DMS114 treated with DMSO at 0.1 percent for 48 hours (cell line): ENCODE data around the gene CDYL.

ENCODE experiments used
- DNase-seq: peaks from one replicate; lab custom pipeline; 2025; ENCODE audit not compliant: unreplicated experiment; lab: John Stamatoyannopoulos, UW

The CDYL gene

DNA sequence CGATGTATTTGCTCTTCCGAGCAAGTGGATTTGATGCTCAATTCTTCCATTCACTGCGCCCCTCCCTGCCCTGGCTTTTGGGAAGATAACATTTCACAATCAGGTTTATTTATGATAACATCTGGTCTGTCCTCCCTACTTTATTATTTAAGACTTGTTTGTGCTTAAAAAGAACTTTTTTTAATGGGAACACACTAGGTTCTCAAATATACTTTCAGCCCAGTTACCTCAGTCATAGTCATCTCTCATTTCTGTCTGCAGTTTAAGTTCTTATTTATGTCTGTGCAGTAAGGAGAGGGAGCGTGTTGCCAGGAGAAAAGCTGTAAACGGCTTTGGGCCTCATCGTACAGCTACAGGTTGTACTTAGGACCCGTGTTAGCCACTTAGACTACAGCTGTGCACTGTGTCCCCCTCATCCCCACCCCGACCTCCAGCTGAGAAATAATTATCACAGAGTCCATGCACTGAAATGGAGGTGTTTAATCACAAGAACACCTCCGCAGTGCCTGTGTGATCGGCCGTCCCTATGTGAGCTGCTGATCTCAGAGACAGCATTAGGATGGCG is 128.3 kb downstream of the CDYL start:
- DNase-seq, result no peak

GRCh38 chr6:4905826-4906225 is 129.6 kb downstream of the CDYL start:
- DNase-seq, result no peak

GRCh38 chr6:4906293-4907276 is 130.4 kb downstream of the CDYL start:
- DNase-seq, result no peak

- no peak for DNase-seq
These were observed 131.4 kb downstream of the CDYL start for GRCh38 chr6:4907602-4908001.

GRCh38 chr6:4908062-4908461 is 131.9 kb downstream of the CDYL start:
- no peak for DNase-seq

GRCh38 chr6:4909063-4909706 is 133.0 kb downstream of the CDYL start:
- no peak for DNase-seq

DNA sequence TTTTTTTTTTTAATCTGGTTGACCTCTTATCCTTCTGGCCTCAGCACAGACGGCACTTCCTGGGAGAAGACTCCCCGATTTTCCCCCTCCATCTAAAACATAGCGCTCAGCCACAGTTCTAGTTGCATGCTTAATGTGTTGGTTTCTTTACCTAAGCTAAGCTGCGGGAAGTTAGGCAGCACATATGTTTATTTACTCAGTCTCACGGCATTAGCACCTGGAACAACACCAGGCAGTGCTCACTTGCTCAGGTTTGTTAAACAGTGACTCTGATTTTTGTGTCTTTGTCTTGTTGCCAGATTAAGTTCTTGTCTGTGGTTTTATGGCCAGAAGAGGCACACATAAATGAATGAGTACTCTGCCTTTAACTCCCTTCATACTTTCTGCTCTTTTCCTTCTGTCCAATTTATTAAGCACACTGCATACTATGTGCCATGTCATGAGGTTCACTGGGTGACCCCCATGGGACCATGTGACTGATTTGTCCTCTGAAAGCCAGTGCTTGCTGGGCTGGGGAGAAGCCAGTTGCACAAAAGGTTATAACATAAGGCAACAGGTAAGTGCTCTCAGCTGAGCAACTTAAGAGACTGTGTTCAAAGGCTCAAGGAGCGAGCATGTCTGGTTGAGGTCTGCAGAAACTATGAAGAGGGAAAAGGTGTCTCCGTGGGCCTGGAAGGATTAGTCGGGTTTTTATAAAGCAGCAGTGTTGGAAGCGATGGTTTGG is 134.0 kb downstream of the CDYL start:
- DNase-seq, result no peak

DNA sequence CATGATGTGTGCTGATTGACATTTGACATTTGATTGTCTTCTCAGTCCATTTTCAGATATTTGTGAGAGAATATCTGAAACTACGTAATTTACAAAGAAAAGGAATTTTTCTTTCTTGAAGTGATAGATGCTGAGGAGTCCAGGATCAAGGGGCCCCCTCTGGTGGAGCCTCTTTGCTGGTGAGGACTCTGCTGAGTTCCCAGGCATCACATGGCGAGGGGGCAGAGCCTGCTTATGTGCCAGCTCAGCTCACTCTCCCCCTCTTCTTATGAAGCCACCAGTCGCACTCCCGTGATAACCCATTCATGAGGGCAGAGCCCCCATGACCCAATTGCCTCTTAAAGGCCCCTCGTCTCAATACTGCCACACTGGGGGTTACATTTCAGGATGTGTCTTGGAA is 136.4 kb downstream of the CDYL start:
- DNase-seq, result no peak

DNA sequence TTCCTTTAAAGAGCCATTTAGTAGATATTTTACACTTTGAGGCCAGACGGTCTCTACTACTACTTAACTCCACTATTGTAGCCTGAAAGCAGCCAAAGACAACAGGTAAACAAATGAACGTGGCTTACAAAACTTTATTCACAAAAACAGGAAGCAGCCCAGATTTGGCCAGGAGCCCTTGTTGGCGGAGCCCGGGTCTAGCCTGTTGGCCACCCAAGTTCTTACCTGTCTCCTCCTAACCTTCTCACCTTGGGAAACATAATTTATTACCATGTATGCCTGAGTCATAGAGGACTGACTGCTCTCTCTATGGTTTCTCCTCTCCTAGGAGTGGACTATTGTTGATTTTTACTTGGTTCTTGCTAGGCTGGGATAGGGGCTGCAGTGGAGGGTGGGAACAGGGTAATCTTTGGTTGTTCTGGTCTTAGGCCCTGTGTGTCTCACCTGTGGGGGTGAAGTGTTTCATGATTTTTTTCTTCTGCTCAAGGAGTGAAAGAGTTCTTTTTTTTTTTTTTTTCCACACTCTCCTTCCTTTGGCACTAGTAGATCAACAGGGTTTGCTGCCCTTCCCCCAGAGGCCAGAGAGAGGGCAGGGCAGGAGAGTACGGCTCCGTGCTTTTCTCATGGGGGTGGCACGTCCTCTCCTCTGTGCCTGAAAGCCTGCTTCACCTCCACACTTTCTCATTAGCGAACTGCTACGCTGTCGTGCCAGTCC is 137.7 kb downstream of the CDYL start:
- no peak for DNase-seq

DNA sequence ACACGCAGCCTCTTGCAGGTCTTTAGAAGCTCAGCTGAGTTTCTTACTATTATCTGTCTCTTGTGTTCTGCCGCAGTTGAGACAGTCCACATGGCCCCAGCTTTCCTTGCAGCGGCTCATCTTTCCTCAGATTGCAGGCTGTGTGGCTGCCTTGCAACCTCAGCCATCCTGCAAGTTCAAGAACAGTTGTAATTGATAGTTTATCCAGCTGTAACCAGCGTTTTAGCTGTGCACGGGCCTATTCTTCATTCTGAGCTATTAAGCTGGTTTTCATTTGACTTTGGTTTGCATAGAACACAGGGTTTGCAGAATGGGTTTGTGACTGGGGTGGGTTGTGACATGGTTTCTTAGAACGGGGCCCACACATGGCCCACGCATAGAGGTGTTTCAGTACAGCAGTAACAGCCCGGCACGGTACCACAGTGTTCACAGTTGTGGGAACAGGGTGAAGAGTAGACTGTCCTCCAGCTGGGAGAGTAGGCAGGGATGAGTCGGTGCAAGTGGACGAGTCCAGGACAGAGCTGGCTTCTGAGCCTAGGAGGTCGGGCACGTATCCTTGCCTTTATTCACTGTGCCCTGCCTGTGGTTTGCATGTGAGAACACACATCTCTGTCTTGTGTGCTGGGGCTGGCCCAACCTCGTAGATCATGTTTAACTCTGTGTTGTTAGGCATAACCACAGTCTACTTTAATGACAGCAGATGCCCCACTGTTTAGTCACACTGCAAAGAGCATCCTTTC is 138.4 kb downstream of the CDYL start:
- DNase-seq, result no peak

GRCh38 chr6:4916954-4917561 is 140.9 kb downstream of the CDYL start:
- no peak for DNase-seq

DNA sequence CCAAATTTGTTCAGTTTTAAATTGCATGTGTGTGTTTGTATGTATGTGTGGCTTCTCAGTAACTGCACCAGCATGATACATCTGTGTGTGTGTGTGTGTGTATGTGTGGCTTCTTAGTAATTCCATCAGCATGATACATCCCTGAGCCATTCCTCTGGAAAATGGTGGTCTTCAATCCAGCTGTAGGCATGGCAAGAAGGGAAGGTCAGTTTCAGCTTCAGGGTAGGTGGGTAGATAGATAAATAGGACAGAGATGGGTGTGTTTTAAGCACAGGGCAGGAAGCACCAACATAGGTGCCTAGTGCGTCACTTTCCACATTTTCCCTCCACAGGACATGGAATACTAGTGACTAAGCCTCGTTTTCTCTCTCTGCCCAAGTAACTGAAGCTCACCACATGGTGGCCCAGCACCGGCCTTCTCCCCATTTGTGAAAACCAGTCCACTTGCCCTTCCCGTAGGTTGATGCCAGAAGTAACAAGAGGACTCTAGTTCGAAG is 144.8 kb downstream of the CDYL start:
- DNase-seq, result no peak

GRCh38 chr6:4922488-4923037 is 146.4 kb downstream of the CDYL start:
- no peak for DNase-seq

GRCh38 chr6:4923081-4923480 is 146.9 kb downstream of the CDYL start:
- DNase-seq, result no peak

- no peak for DNase-seq
These were observed 148.6 kb downstream of the CDYL start for GRCh38 chr6:4924661-4925271.

DNA sequence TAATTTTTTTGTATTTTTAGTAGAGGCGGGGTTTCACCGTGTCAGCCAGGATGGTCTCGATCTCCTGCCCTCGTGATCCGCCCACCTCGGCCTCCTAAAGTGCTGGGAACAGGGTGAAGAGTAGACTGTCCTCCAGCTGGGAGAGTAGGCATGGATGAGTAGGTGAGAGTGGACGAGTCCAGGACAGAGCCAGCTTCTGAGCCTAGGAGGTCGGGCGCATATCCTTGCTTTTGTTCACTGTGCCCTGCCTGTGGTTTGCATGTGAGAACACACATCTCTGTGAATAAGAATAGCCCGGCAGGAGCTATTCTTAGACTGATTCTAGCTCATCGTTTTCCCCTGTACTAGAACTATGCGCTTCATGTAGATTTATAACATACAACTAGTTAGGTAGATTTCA is 149.4 kb downstream of the CDYL start:
- no peak for DNase-seq

DNA sequence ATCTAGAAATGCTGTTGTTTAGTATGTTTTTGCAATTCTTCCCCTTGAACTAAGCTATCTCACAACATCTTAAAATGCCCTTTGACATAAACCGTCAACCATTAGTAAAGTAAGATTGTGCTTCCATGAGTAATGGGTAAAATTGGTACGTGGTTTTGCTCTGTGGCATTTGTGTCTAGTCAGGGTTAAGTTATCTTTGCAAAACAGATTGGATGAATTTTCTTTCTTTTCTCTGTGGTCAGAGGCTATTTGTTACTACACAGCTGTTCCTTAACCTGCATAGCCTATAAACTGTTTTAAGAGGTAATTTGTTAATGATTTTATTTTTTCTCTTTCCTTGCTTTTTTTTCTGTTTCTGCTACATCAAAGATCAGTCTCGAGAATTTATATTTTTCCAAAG is 152.2 kb downstream of the CDYL start:
- DNase-seq, result no peak

DNA sequence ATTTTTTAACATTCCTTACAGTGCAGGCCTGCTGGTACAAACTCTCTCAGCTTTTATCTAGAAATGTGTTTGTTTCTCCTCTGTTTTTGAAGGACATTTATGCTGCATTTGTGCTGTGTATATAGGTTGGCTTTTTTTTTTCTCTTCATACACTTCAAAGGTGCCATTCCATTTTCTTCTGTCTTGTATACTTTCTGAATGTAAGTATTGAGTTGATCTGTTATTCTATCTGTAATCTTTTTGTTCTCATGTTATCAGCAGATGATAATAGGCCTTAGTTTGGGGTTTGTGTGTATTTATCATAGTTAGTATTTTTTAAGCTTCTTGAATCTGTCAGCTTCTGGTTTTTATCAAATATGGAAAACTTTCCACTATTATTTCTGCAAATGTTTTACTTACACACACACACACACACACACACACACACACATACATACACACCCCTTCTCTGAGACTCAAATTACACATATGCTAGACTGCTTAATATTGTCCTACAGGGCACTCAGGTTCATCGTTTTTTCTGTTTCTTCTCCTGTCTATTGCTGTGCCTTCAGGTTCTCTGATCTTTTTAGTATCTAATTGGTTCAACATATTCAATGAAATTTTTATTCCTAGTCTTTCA is 153.0 kb downstream of the CDYL start:
- no peak for DNase-seq
